IMR-90 (cell line): ENCODE results near the gene HOXB9. TPM values are rescaled to one million over a fixed set of nuclear protein-coding genes. Genes with fewer than 3 reads are reported as not detected.

Experiments
- ATAC-seq: fragments of 200-7000 bp; cut with Tn5 transposase; 2 replicates; pipeline ENCODE4 v1.9.1; 2020; ENCODE audit warnings: low read depth, mild to moderate bottlenecking, moderate library complexity
- BruUV-seq: library from RNA; stranded (reverse); fragments of 400-500 nt; replicated peaks from 2 replicates; lab custom pipeline; 2021; lab: Mats Ljungman, UMichigan
- CTCF ChIA-PET: fragments of 300-600 bp; formaldehyde crosslinking; extraction: SDS; loops from one replicate; lab custom pipeline; 2021; ENCODE audit warnings: antibody characterized with exemption; lab: Yijun Ruan, JAX
- POLR2A ChIA-PET: fragments of 300-600 bp; sonication (Branson Sonifier 250); formaldehyde crosslinking; loops from one replicate; lab custom pipeline; 2022; ENCODE audit warnings: antibody characterized with exemption; ENCODE audit not compliant: unreplicated experiment; lab: Charles Lee
- DNase-seq: peaks from one replicate; pipeline ENCODE4 v3.0.0; 2013
- H2AFZ ChIP-seq: replicated peaks from 2 replicates; pipeline ENCODE3; 2013; ENCODE audit warnings: low read length, mild to moderate bottlenecking; ENCODE audit not compliant: poor library complexity
- H2AK5ac ChIP-seq: 2 replicates; pipeline ENCODE4 v1.6.1; 2013; ENCODE audit warnings: low read depth, low read length, inconsistent platforms
- H2AK9ac ChIP-seq: replicated peaks from 2 replicates; pipeline ENCODE3; 2013; ENCODE audit warnings: mild to moderate bottlenecking, low read depth, low read length, moderate library complexity; ENCODE audit not compliant: poor library complexity
- H2BK120ac ChIP-seq: 2 replicates; pipeline ENCODE4 v1.6.1; 2013; ENCODE audit warnings: low read depth, low read length, inconsistent platforms
- H2BK15ac ChIP-seq: 3 replicates; pipeline ENCODE4 v1.6.1; 2013; ENCODE audit warnings: low read depth, low read length, inconsistent platforms
- H2BK20ac ChIP-seq: 2 replicates; pipeline ENCODE4 v1.6.1; 2013; ENCODE audit warnings: low read depth, mild to moderate bottlenecking, inconsistent platforms, low read length, moderate library complexity
- H2BK5ac ChIP-seq: 2 replicates; pipeline ENCODE4 v1.6.1; 2013; ENCODE audit warnings: mild to moderate bottlenecking, low read depth, low read length, inconsistent platforms; ENCODE audit not compliant: poor library complexity, severe bottlenecking
- H3K14ac ChIP-seq: replicated peaks from 2 replicates; pipeline ENCODE4 v1.6.1; 2013; ENCODE audit warnings: low read depth, low read length, inconsistent platforms
- H3K18ac ChIP-seq: 2 replicates; pipeline ENCODE4 v1.6.1; 2013; ENCODE audit warnings: low read depth, low read length, control low read depth
- H3K23ac ChIP-seq: 2 replicates; pipeline ENCODE4 v1.6.1; 2013; ENCODE audit warnings: low read depth, low read length, inconsistent platforms
- H3K27ac ChIP-seq: 2 replicates; pipeline ENCODE4 v1.5.1; 2013; ENCODE audit warnings: mild to moderate bottlenecking, control low read depth, low read length; ENCODE audit not compliant: insufficient read depth
- H3K27me3 ChIP-seq: 2 replicates; pipeline ENCODE4 v1.6.1; 2013; ENCODE audit warnings: low read length; ENCODE audit not compliant: control insufficient read depth, insufficient read depth
- H3K36me3 ChIP-seq: 2 replicates; pipeline ENCODE4 v1.6.1; 2013; ENCODE audit warnings: low read length, mixed read lengths; ENCODE audit not compliant: control insufficient read depth, insufficient read depth
- H3K4ac ChIP-seq: 2 replicates; pipeline ENCODE4 v1.6.1; 2013; ENCODE audit warnings: low read depth, low read length, inconsistent platforms
- H3K4me1 ChIP-seq: 2 replicates; pipeline ENCODE4 v1.6.1; 2013; ENCODE audit warnings: low read length, mixed read lengths; ENCODE audit not compliant: control insufficient read depth, insufficient read depth
- H3K4me2 ChIP-seq: 2 replicates; pipeline ENCODE4 v1.6.1; 2013; ENCODE audit warnings: low read depth, mild to moderate bottlenecking, control low read depth, low read length, moderate library complexity
- H3K4me3 ChIP-seq: 2 replicates; pipeline ENCODE4 v1.5.1; 2013; ENCODE audit warnings: low read depth, mild to moderate bottlenecking, control low read depth, low read length, moderate library complexity; ENCODE audit not compliant: insufficient read depth
- H3K56ac ChIP-seq: 2 replicates; pipeline ENCODE4 v1.6.1; 2013; ENCODE audit warnings: low read length, inconsistent platforms; ENCODE audit not compliant: insufficient read depth; ENCODE audit errors: extremely low read depth
- H3K79me1 ChIP-seq, 2 experiments: 2 replicates each; pipeline ENCODE4 v1.6.1; 2013; ENCODE audit warnings: low read length in 2 of 2, inconsistent platforms in 1 of 2, low read depth in 1 of 2
- H3K9ac ChIP-seq: 2 replicates; pipeline ENCODE4 v1.6.1; 2013; ENCODE audit warnings: low read depth, low read length, control low read depth
- H3K9me1 ChIP-seq: 2 replicates; pipeline ENCODE4 v1.6.1; 2013; ENCODE audit warnings: low read length, inconsistent platforms; ENCODE audit not compliant: insufficient read depth
- H3K9me3 ChIP-seq: 2 replicates; pipeline ENCODE4 v1.6.1; 2013; ENCODE audit warnings: low read length; ENCODE audit not compliant: control insufficient read depth, insufficient read depth
- H4K20me1 ChIP-seq: 2 replicates; pipeline ENCODE4 v1.6.1; 2013; ENCODE audit warnings: low read length, inconsistent platforms; ENCODE audit not compliant: insufficient read depth
- H4K5ac ChIP-seq: 2 replicates; pipeline ENCODE4 v1.6.1; 2013; ENCODE audit warnings: mild to moderate bottlenecking, low read depth, low read length, control low read depth
- H4K8ac ChIP-seq, 2 experiments: 2 replicates each; pipeline ENCODE4 v1.6.1; 2013; ENCODE audit warnings: low read depth in 2 of 2, low read length in 2 of 2, control low read depth in 1 of 2, inconsistent platforms in 1 of 2
- H4K91ac ChIP-seq: 2 replicates; pipeline ENCODE4 v1.6.1; 2013; ENCODE audit warnings: low read depth, low read length, inconsistent platforms; ENCODE audit not compliant: insufficient read depth
- CEBPB ChIP-seq: IDR thresholded peaks from 2 replicates; pipeline ENCODE4 v1.6.1; 2012; ENCODE audit warnings: low read depth, low read length, improper control_type of control experiment
- CHD1 ChIP-seq: IDR thresholded peaks from 2 replicates; pipeline ENCODE4 v1.6.1; 2012; ENCODE audit warnings: low read depth, low read length, improper control_type of control experiment
- FOS ChIP-seq: fragments of 150-350 bp; IDR thresholded peaks from 2 replicates; pipeline ENCODE4 v1.6.1; 2016; ENCODE audit warnings: low read depth, low read length
- MAZ ChIP-seq: IDR thresholded peaks from 2 replicates; pipeline ENCODE4 v1.6.1; 2012; ENCODE audit warnings: low read depth, mild to moderate bottlenecking, low read length, improper control_type of control experiment, moderate library complexity, borderline replicate concordance
- RCOR1 ChIP-seq: IDR thresholded peaks from 2 replicates; pipeline ENCODE4 v1.6.1; 2012; ENCODE audit warnings: mild to moderate bottlenecking, low read length, improper control_type of control experiment; ENCODE audit not compliant: insufficient replicate concordance
- SMC3 ChIP-seq: fragments of 150-350 bp; IDR thresholded peaks from 2 replicates; pipeline ENCODE4 v1.6.1; 2016; ENCODE audit warnings: low read depth, mild to moderate bottlenecking, antibody characterized with exemption, low read length, moderate library complexity
- WGBS, 2 experiments: methylation state at CpG; one replicate each; pipeline versions ENCODE4 v1.1.5 to v1.1.7; 2013; ENCODE audit warnings: missing lambda C conversion rate in 2 of 2; ENCODE audit not compliant: insufficient read length in 1 of 2; ENCODE audit errors: extremely low coverage in 2 of 2; 5-methylcytosine and 5-hydroxymethylcytosine counted together
- dilution Hi-C: fragments of 300-500 bp; cut with HindIII; formaldehyde crosslinking; loops from one replicate; pipeline ENCODE4 v1.14.3; 2018; ENCODE audit warnings: low sequenced_read_pairs; ENCODE audit not compliant: unreplicated experiment
- in situ Hi-C: fragments of 300-500 bp; cut with MboI; formaldehyde crosslinking; loops from 3 replicates; pipeline ENCODE4 v1.14.3; 2019; ENCODE audit warnings: low sequenced_read_pairs, inconsistent platforms, mixed read lengths
- intact Hi-C: fragments of 100-400 bp; cut with micrococcal nuclease; formaldehyde crosslinking; loops from 2 replicates; pipeline ENCODE4 v1.10.0; 2022
- polyA plus RNA-seq, 3 experiments: library from polyadenylated mRNA; depleted of rRNA; stranded (reverse); fragments of >200 nt; gene quantifications; 2 replicates each; pipeline ENCODE4 v1.2.3, GENCODE V29; 2012; ENCODE audit warnings: low replicate concordance in 1 of 3
- total RNA-seq: library from RNA; depleted of rRNA; stranded (reverse); fragments of >200 nt; gene quantifications from 2 replicates; pipeline ENCODE4 v1.2.3, GENCODE V29; 2012
- TF ChIP-seq, protein P1 (sequence below): conservative IDR thresholded peaks from 2 replicates; pipeline ENCODE4 v1.5.1; 2012; ENCODE audit warnings: mild to moderate bottlenecking, low read depth, low read length, improper control_type of control experiment
- TF ChIP-seq, protein P2 (sequence below): fragments of 150-350 bp; IDR thresholded peaks from 2 replicates; pipeline ENCODE4 v1.6.1; 2017; ENCODE audit warnings: mild to moderate bottlenecking, antibody characterized with exemption, low read length, low read depth

The HOXB9 gene
- total and polyA plus RNA-seq, 2 of the 4 experiments (the other 2 are of a cell fraction): 0.05 TPM; not detected in 1

DNA sequence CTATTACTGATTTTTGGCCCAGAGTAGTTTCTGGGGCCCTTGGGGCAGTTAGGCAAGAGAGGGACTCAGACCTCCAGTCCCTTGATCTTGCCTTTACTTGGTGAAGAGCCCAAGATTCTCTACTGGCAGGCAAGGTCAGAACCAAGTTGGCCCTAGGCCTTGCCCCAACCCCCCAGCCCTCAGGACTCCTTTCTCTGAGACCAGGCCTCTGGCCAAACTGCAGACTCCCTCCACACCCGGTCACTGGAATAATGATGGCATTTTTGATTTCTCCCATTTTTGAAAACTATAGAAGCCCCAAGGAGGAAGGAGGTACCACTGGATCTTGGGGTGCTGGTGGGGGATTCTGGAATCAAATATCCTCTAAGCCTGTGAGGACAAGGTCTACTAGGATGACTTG lies 18.0 kb upstream of the HOXB9 start:
- BruUV-seq: no TSS peak
- ChIA-PET CTCF (no interaction called here), POLR2A (no interaction called here)
- Histone ChIP-seq H3K9ac (no peak overlapping the region), H2BK120ac (no peak overlapping the region), H2AFZ (no peak overlapping the region), H4K8ac (no peak overlapping the region), H2AK5ac (no peak overlapping the region), H3K23ac (no peak overlapping the region), H4K5ac (no peak overlapping the region), H3K4me1 (no peaks in the 10 kb centered on the region), H3K18ac (no peak overlapping the region), H3K36me3 (no peaks in the 10 kb centered on the region), H3K4me3 (no peak overlapping the region), H2BK15ac (no peak overlapping the region), H3K9me3 (peaks cover 10% of the 10 kb centered on the region), H3K27me3 (peaks cover 92% of the 10 kb centered on the region), H3K79me1 (no peaks in the 10 kb centered on the region), H3K56ac (no peak overlapping the region), H4K20me1 (no peaks in the 10 kb centered on the region), H3K27ac (no peak overlapping the region), H2BK5ac (no peak overlapping the region), H2AK9ac (no peak overlapping the region), H4K91ac (no peak overlapping the region), H3K9me1 (no peaks in the 10 kb centered on the region), H3K14ac (no peak overlapping the region), H3K4me2 (no peak overlapping the region), H3K4ac (no peak overlapping the region), H2BK20ac (no peak overlapping the region)
- dilution Hi-C loops (no loop called here), intact Hi-C loops (no loop called here), in situ Hi-C loops (loop anchor here (10.0 kb wide), 1 partner anchor 61 kb away; no protein-coding TSS in a partner anchor)
- TF ChIP-seq CEBPB: no peak
- TF ChIP-seq, protein P1, sequence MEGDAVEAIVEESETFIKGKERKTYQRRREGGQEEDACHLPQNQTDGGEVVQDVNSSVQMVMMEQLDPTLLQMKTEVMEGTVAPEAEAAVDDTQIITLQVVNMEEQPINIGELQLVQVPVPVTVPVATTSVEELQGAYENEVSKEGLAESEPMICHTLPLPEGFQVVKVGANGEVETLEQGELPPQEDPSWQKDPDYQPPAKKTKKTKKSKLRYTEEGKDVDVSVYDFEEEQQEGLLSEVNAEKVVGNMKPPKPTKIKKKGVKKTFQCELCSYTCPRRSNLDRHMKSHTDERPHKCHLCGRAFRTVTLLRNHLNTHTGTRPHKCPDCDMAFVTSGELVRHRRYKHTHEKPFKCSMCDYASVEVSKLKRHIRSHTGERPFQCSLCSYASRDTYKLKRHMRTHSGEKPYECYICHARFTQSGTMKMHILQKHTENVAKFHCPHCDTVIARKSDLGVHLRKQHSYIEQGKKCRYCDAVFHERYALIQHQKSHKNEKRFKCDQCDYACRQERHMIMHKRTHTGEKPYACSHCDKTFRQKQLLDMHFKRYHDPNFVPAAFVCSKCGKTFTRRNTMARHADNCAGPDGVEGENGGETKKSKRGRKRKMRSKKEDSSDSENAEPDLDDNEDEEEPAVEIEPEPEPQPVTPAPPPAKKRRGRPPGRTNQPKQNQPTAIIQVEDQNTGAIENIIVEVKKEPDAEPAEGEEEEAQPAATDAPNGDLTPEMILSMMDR: no peak
- TF ChIP-seq MAZ: no peak
- TF ChIP-seq, protein P2, sequence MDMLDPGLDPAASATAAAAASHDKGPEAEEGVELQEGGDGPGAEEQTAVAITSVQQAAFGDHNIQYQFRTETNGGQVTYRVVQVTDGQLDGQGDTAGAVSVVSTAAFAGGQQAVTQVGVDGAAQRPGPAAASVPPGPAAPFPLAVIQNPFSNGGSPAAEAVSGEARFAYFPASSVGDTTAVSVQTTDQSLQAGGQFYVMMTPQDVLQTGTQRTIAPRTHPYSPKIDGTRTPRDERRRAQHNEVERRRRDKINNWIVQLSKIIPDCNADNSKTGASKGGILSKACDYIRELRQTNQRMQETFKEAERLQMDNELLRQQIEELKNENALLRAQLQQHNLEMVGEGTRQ: no peak
- no peak for TF ChIP-seq FOS
- no peak for TF ChIP-seq RCOR1
- no peak for TF ChIP-seq SMC3
- no peak for TF ChIP-seq CHD1
- no peak for DNase-seq
- WGBS, 2 experiments: no CpG with 5 or more reads among the region's 1 CpG
- no peak for ATAC-seq
